HepG2 (cell line): Measurements from ENCODE around the gene BRAT1. TPM values are rescaled to one million over a fixed set of nuclear protein-coding genes. Genes with fewer than 3 reads are reported as not detected.

Experiments used
- EP300 ChIP-seq, 3 experiments: sonication (generic) in 1 of 3; formaldehyde crosslinking in 1 of 3; IDR thresholded peaks; 2 replicates each; pipeline versions ENCODE4 v1.5.1 to v1.6.1; 2011 to 2020; ENCODE audit warnings: low read depth in 2 of 3, low read length in 2 of 3, borderline replicate concordance in 1 of 3, improper control_type of control experiment in 1 of 3, mild to moderate bottlenecking in 1 of 3, missing genetic modification reagents in 1 of 3, moderate library complexity in 1 of 3
- GABPB1 ChIP-seq: IDR thresholded peaks from 2 replicates; pipeline ENCODE4 v1.6.1; 2016; ENCODE audit warnings: mild to moderate bottlenecking, missing genetic modification reagents, moderate library complexity, missing compliant biosample characterization
- GPN1 ChIP-seq: sonication (generic); formaldehyde crosslinking; IDR thresholded peaks from 2 replicates; pipeline ENCODE4 v1.5.1; 2020; ENCODE audit warnings: missing genetic modification reagents, borderline replicate concordance
- HMG20B ChIP-seq: conservative IDR thresholded peaks from 2 replicates; pipeline ENCODE4 v1.6.1; 2016; ENCODE audit warnings: missing genetic modification reagents, missing compliant biosample characterization
- MYC ChIP-seq: sonication (generic); formaldehyde crosslinking; IDR thresholded peaks from 2 replicates; pipeline ENCODE4 v1.9.0; 2021; ENCODE audit warnings: missing genetic modification reagents, borderline replicate concordance
- NONO ChIP-seq, 2 experiments: fragments of 450-650 bp in 1 of 2; sonication (generic) in 1 of 2; formaldehyde crosslinking in 1 of 2; IDR thresholded peaks in 1 of 2; conservative IDR thresholded peaks in 1 of 2; 2 replicates each; pipeline versions ENCODE4 v1.6.1 to v1.8.0; 2017 to 2022; ENCODE audit warnings: mild to moderate bottlenecking in 1 of 2, missing genetic modification reagents in 1 of 2, moderate library complexity in 1 of 2
- NR2F1 ChIP-seq, 2 experiments: fragments of 450-650 bp in 1 of 2; formaldehyde crosslinking in 1 of 2; IDR thresholded peaks; 2 replicates each; pipeline versions ENCODE4 v1.5.0 to v1.6.1; 2016 to 2020; ENCODE audit warnings: mild to moderate bottlenecking in 1 of 2, missing compliant biosample characterization in 1 of 2, missing genetic modification reagents in 1 of 2, moderate library complexity in 1 of 2
- SALL1 ChIP-seq: sonication (generic); formaldehyde crosslinking; IDR thresholded peaks from 2 replicates; pipeline ENCODE4 v1.8.0; 2022; ENCODE audit warnings: mild to moderate bottlenecking, missing genetic modification reagents
- SOX6 ChIP-seq, 2 experiments: fragments of 450-650 bp in 1 of 2; sonication (generic) in 1 of 2; formaldehyde crosslinking in 1 of 2; IDR thresholded peaks; 2 replicates each; pipeline versions ENCODE4 v1.4.0 to v1.6.1; 2017 to 2020; ENCODE audit warnings: antibody characterized with exemption in 1 of 2, mild to moderate bottlenecking in 1 of 2, missing genetic modification reagents in 1 of 2
- ZFP82 ChIP-seq: sonication (generic); formaldehyde crosslinking; IDR thresholded peaks from 2 replicates; pipeline ENCODE4 v1.5.1; 2020; ENCODE audit warnings: mild to moderate bottlenecking, missing genetic modification reagents, borderline replicate concordance
- ZNF230 ChIP-seq: sonication (generic); formaldehyde crosslinking; IDR thresholded peaks from 2 replicates; pipeline ENCODE4 v1.4.0; 2020; ENCODE audit warnings: mild to moderate bottlenecking, missing genetic modification reagents
- ZNF317 ChIP-seq: sonication (generic); formaldehyde crosslinking; IDR thresholded peaks from 2 replicates; pipeline ENCODE4 v1.5.0; 2020; ENCODE audit warnings: mild to moderate bottlenecking, missing genetic modification reagents
- ZSCAN9 ChIP-seq: IDR thresholded peaks from 2 replicates; pipeline ENCODE4 v1.6.1; 2016; ENCODE audit warnings: borderline replicate concordance
- polyA plus RNA-seq, 8 experiments: library from polyadenylated mRNA; depleted of rRNA in 3 of 8; stranded (reverse) in 7 of 8; unstranded in 1 of 8; fragments of >200 nt; fragmentation: Illumina TruSeq in 4 of 8; extraction: Trizol in 4 of 8; gene quantifications; 2 replicates each; pipeline versions ENCODE4 v1.2.1 to v1.2.3, GENCODE V29; 2011 to 2016; ENCODE audit warnings: low read depth in 4 of 8, missing spikeins in 1 of 8, mixed read lengths in 1 of 8; ENCODE audit not compliant: insufficient read depth in 1 of 8
- total RNA-seq, 5 experiments: library from RNA; depleted of rRNA; stranded (reverse); fragments of >200 nt; fragmentation: Illumina TruSeq; extraction: Trizol; gene quantifications; 2 replicates each; pipeline ENCODE4 v1.2.3, GENCODE V29; 2016; ENCODE audit warnings: low read depth in 1 of 5
- TF ChIP-seq, protein P1 (sequence below): sonication (generic); formaldehyde crosslinking; IDR thresholded peaks from 2 replicates; pipeline ENCODE4 v1.4.0; 2020; ENCODE audit warnings: missing genetic modification reagents
- TF ChIP-seq, protein P2 (sequence below): sonication (generic); formaldehyde crosslinking; IDR thresholded peaks from 2 replicates; pipeline ENCODE4 v1.4.0; 2020; ENCODE audit warnings: mild to moderate bottlenecking, missing genetic modification reagents, borderline replicate concordance

BRAT1 gene
- total and polyA plus RNA-seq, 2 of the 13 experiments (the other 11 are each of a cell fraction or from before 2014, with no cell fraction given): 10.2 to 20.3 TPM

DNA sequence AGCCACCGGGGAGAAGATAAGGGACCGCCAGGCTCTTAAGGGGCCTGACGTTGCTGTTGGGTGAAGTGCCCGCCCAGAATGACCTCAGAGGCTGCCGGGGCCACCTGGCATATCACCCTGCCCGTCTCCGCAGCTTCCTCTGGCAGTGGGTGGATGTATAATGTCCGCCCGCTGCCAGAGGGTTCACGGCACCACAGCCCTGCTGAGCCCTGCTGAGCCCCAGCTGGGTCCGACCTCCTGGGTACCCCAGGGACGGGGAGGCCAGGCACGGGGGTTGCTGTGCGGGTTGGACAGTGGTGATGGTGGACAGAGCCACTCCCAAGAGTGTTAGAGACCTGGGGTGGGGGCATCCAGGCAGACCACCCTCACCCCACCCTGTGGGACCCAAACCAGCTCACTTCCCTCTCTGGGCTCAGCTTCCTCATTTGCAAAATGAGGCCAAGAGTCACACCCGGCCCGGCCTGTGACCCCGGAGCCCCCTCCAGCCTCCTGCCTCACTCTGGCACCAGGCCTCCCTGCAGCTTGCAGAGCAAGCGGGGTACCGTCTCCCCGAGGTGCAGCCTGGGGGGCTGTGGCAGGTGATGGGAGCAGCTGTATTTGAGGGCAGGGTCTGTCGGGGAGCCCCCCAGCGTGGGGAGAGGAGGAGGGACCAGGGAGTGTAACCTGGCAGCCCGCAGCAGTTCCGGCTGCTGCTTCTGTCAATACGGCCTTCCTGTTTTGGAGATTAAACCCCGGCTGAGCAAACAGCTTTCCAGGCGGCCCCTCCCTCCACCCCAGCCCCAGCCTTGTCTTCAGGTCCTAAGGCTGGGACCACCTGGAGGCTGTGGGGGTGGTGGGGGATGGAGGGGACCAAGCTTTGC is 44.2 kb downstream of the BRAT1 start (continued):
- peak; percentile 38; the same call in 1 of the 2 replicates for TF ChIP-seq SALL1 (CRISPR knock-in tag)
- no peak for TF ChIP-seq ZFP82 (CRISPR knock-in tag)
- TF ChIP-seq NR2F1 (CRISPR knock-in tag; IDR thresholded peaks at IDR 0.05): peak in 1 of 2 experiments; percentile 21; a peak in 1 of 4 replicates
- TF ChIP-seq GPN1 (CRISPR knock-in tag): no peak
- TF ChIP-seq, protein P1, sequence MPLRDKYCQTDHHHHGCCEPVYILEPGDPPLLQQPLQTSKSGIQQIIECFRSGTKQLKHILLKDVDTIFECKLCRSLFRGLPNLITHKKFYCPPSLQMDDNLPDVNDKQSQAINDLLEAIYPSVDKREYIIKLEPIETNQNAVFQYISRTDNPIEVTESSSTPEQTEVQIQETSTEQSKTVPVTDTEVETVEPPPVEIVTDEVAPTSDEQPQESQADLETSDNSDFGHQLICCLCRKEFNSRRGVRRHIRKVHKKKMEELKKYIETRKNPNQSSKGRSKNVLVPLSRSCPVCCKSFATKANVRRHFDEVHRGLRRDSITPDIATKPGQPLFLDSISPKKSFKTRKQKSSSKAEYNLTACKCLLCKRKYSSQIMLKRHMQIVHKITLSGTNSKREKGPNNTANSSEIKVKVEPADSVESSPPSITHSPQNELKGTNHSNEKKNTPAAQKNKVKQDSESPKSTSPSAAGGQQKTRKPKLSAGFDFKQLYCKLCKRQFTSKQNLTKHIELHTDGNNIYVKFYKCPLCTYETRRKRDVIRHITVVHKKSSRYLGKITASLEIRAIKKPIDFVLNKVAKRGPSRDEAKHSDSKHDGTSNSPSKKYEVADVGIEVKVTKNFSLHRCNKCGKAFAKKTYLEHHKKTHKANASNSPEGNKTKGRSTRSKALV (CRISPR knock-in tag): 0 out of 2 replicates have a peak, but pooled peaks have one; percentile 34
- TF ChIP-seq SOX6 (IDR thresholded peaks at IDR 0.05): no peak
- peak; percentile 63 for TF ChIP-seq SOX6 (CRISPR knock-in tag; IDR thresholded peaks at IDR 0.05)
- TF ChIP-seq NONO (IDR thresholded peaks at IDR 0.05): no peak
- TF ChIP-seq NONO (CRISPR knock-in tag; conservative IDR thresholded peaks at IDR 0.05): 0 out of 2 replicates have a peak, but pooled peaks have one; percentile 29
- no peak; the same call in 1 of the 2 replicates for TF ChIP-seq MYC (CRISPR knock-in tag)
- TF ChIP-seq GABPB1 (CRISPR knock-in tag): peak; percentile 73
- 0 out of 2 replicates have a peak, but pooled peaks have one; percentile 51 for TF ChIP-seq ZNF230 (CRISPR knock-in tag)
- peak in 1 of 2 experiments; percentile 67; a peak in 1 of 4 replicates for TF ChIP-seq EP300 (IDR thresholded peaks at IDR 0.05; ENCODE audit: low read depth in 2 of 2, low read length in 2 of 2)
- TF ChIP-seq EP300 (CRISPR knock-in tag; IDR thresholded peaks at IDR 0.05; ENCODE audit: borderline replicate concordance): peak; percentile 63; the same call in 1 of the 2 replicates
- TF ChIP-seq HMG20B (CRISPR knock-in tag): peak; percentile 93
- no peak for TF ChIP-seq ZSCAN9 (CRISPR knock-in tag)
- TF ChIP-seq ZNF317 (CRISPR knock-in tag): 0 out of 2 replicates have a peak, but pooled peaks have one; percentile 77
- TF ChIP-seq, protein P2, sequence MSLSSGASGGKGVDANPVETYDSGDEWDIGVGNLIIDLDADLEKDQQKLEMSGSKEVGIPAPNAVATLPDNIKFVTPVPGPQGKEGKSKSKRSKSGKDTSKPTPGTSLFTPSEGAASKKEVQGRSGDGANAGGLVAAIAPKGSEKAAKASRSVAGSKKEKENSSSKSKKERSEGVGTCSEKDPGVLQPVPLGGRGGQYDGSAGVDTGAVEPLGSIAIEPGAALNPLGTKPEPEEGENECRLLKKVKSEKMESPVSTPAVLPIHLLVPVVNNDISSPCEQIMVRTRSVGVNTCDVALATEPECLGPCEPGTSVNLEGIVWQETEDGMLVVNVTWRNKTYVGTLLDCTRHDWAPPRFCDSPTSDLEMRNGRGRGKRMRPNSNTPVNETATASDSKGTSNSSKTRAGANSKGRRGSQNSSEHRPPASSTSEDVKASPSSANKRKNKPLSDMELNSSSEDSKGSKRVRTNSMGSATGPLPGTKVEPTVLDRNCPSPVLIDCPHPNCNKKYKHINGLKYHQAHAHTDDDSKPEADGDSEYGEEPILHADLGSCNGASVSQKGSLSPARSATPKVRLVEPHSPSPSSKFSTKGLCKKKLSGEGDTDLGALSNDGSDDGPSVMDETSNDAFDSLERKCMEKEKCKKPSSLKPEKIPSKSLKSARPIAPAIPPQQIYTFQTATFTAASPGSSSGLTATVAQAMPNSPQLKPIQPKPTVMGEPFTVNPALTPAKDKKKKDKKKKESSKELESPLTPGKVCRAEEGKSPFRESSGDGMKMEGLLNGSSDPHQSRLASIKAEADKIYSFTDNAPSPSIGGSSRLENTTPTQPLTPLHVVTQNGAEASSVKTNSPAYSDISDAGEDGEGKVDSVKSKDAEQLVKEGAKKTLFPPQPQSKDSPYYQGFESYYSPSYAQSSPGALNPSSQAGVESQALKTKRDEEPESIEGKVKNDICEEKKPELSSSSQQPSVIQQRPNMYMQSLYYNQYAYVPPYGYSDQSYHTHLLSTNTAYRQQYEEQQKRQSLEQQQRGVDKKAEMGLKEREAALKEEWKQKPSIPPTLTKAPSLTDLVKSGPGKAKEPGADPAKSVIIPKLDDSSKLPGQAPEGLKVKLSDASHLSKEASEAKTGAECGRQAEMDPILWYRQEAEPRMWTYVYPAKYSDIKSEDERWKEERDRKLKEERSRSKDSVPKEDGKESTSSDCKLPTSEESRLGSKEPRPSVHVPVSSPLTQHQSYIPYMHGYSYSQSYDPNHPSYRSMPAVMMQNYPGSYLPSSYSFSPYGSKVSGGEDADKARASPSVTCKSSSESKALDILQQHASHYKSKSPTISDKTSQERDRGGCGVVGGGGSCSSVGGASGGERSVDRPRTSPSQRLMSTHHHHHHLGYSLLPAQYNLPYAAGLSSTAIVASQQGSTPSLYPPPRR (CRISPR knock-in tag): peak; percentile 75
